ENCODE measurements around the gene NDRG4. TPM values are rescaled to one million over a fixed set of nuclear protein-coding genes. Genes with fewer than 3 reads are reported as not detected.

Gene NDRG4
- total RNA-seq, 4 donors from 2014 or later: 29.7 to 97.2 (median 64.0) TPM

DNA sequence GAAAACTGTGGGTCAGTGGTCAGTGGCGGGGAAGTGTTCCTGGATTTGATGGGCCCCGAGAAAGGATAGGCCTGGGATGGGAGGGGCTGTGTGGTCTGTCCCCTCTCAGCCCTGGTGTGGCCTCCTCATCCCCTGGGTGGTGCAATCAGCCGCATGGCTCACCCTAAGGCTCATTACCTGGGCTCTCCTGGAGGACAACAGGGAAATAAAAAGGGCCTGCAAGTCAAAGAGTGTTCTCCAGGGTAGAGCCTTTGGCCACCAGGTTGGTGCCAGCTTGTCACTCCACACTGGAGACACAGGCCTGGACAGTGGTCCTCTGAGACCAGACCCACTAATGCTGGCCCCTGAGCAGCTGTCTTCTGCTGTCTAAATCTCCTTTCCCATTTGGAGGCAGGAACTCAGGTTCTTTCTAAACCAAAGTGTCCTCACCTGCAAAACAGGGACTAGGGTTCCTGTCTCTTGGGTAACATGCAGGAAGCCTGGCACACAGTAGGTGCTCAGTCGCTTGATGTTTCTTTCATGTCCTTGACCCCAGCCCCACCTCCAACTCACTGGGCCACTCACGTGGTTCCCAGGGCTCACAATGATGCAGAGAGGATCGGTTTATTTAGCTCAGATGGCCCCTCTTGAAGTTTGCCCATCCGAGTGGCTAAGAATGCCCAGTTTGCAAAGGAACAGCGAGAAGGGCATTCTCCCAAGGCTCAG lies 2.4 kb downstream of the NDRG4 start:
- peak in 1 of 2 donors; percentile 60 for DNase-seq (ENCODE audit: low spot score in 2 of 2)
- H3K4me3 ChIP-seq (ENCODE audit: low read depth, poor library complexity, severe bottlenecking): no peak overlapping the region
- intact Hi-C loops (cut with DNase I; ENCODE audit: low total_unique reads): loop anchor here (10.0 kb wide), 1 partner anchor 162 kb away; no protein-coding TSS in a partner anchor
- TF ChIP-seq, protein P1, sequence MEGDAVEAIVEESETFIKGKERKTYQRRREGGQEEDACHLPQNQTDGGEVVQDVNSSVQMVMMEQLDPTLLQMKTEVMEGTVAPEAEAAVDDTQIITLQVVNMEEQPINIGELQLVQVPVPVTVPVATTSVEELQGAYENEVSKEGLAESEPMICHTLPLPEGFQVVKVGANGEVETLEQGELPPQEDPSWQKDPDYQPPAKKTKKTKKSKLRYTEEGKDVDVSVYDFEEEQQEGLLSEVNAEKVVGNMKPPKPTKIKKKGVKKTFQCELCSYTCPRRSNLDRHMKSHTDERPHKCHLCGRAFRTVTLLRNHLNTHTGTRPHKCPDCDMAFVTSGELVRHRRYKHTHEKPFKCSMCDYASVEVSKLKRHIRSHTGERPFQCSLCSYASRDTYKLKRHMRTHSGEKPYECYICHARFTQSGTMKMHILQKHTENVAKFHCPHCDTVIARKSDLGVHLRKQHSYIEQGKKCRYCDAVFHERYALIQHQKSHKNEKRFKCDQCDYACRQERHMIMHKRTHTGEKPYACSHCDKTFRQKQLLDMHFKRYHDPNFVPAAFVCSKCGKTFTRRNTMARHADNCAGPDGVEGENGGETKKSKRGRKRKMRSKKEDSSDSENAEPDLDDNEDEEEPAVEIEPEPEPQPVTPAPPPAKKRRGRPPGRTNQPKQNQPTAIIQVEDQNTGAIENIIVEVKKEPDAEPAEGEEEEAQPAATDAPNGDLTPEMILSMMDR (IDR thresholded peaks at IDR 0.05): no peak
- TF ChIP-seq POLR2A (IDR thresholded peaks at IDR 0.05): no peak
- 77 to 91% methylated on average over 8 of the region's 8 CpGs for WGBS, 2 donors

DNA sequence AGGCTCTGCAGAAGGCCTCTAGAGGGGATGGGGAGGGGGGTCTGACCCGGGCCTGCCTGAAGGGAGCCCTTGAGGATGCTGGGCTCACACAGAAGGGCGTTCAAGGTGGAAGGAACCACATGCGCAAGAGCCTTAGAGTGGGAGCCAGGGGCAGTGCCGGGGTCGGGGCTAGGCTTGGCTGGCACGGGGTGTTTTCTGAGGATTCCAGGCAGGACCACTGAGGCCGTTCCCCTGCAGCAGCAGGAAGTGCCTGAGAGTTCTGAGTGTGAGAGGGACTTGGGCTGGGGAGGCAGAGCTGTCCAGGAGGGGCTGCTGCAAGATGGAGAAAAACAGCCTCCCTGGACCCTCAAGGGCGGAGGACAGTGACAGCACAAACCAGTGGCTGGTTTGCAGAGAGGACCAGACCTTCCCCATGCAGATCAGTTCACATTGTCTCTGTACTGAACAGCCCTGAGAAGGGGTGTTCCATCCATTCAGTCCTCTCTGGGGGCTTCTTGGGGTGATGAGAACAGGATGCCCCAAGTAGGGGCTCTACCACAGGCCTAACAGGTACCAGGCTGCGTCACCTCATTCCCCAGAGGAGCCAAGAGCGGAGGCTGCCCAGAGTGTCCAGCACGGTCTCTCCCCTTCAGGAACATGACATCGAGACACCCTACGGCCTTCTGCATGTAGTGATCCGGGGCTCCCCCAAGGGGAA lies 3.4 kb downstream of the NDRG4 start:
- 91 to 95% methylated on average over 10 to 14 of the region's 14 CpGs for WGBS, 2 donors
- TF ChIP-seq POLR2A (IDR thresholded peaks at IDR 0.05): no peak
- TF ChIP-seq, protein P1 (IDR thresholded peaks at IDR 0.05): no peak
- peak in 1 of 2 donors; percentile 62 for DNase-seq (ENCODE audit: low spot score in 2 of 2)
- H3K4me3 ChIP-seq (ENCODE audit: low read depth, poor library complexity, severe bottlenecking): no peak overlapping the region
- intact Hi-C loops (cut with DNase I; ENCODE audit: low total_unique reads): loop anchor here (10.0 kb wide), 1 partner anchor 161 kb away; no protein-coding TSS in a partner anchor

DNA sequence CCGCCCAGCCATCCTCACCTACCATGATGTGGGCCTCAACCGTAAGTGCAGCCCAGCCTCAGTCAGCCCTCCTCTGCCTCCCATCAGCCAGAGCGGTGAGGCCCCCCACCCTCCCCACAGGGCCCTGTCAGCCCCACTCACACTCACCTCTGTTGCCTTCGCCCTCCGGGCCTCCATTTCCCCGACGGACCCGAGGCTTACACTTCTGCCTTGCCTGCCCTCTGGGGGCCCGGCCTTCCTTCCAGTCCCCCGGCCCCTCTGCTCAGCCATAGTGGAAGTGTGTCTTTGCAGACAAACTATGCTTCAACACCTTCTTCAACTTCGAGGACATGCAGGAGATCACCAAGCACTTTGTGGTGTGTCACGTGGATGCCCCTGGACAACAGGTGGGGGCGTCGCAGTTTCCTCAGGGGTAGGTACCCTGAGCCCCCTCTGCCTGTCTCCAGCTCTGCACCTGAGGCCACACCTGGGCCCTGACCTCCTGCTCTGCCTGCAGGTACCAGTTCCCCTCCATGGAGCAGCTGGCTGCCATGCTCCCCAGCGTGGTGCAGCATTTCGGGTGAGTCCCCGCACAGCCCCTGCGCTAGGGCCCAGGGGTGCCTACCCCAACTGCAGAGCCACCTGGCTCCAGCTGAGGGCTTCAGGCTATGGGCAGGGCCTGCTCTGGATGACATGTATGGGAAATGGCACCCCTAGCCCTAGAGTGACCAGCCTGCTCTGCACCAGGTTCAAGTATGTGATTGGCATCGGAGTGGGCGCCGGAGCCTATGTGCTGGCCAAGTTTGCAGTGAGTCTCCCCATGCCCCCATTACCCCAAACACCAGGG lies 4.1 kb downstream of the NDRG4 start:
- TF ChIP-seq, protein P1 (IDR thresholded peaks at IDR 0.05): no peak
- no peak for TF ChIP-seq POLR2A (IDR thresholded peaks at IDR 0.05)
- WGBS, 2 donors: 91 to 93% methylated on average over 19 to 21 of the region's 21 CpGs
- intact Hi-C loops (cut with DNase I; ENCODE audit: low total_unique reads): loop anchor here (10.0 kb wide), 1 partner anchor 161 kb away; no protein-coding TSS in a partner anchor
- peak in 1 of 2 donors; percentile 79 for DNase-seq (ENCODE audit: low spot score in 2 of 2)
- H3K4me3 ChIP-seq (ENCODE audit: low read depth, poor library complexity, severe bottlenecking): no peak overlapping the region

DNA sequence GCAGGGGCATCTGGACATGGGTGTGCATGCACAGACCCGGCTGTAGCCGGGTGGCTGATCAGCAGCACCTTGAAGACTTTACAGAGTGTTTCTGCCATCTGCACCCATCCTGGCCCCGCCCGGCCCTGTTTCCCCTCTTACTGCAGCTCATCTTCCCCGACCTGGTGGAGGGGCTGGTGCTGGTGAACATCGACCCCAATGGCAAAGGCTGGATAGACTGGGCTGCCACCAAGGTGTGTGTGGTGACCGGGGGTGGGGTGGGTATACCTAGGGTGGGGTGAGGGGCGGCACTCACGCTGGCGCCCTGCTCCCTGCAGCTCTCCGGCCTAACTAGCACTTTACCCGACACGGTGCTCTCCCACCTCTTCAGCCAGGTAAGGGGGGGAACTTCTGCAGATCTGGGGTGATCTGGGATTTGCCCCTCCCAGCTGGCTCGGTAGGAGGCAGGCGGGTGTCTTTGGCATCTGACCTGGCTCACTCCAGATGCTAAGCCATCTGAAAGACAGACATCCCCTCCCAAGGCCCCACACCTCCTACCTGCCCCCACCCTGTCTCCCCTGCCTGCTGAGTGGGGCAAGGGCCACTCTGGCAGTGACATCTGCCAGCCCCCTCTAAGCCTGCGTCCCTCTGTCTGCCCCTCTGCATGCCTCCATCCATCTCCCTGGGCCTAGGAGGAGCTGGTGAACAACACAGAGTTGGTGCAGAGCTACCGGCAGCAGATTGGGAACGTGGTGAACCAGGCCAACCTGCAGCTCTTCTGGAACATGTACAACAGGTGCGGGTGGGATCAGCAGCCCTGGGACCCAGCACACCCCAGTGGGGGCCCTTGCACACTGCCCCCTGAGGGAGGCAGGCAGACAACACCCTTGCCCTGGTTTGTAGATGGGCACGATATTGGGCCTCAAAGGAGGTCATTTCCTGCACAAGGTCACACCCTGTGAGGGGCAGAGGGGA lies 6.6 kb downstream of the NDRG4 start:
- H3K4me3 ChIP-seq (ENCODE audit: low read depth, poor library complexity, severe bottlenecking): no peak overlapping the region
- no peak for DNase-seq (ENCODE audit: low spot score in 2 of 2)
- TF ChIP-seq, protein P1 (IDR thresholded peaks at IDR 0.05): no peak
- no peak for TF ChIP-seq POLR2A (IDR thresholded peaks at IDR 0.05)
- intact Hi-C loops (cut with DNase I; ENCODE audit: low total_unique reads): loop anchor here (10.0 kb wide), 1 partner anchor 158 kb away; no protein-coding TSS in a partner anchor
- 66 to 74% methylated on average over 12 to 18 of the region's 20 CpGs for WGBS, 2 donors
